Jurkat, Clone E6-1 (cell line): ENCODE measurements around the gene NTRK2.
A peak's percentile ranks its signal among the peaks of the same experiment; 100 is the strongest.
"Not testable (repeated sequence)": the region's sequence is repeated elsewhere in the genome, so short reads cannot be mapped to it uniquely, and the experiment has no call there.

ENCODE experiments used
- DNase-seq: peaks from one replicate; pipeline ENCODE4 v3.0.0-alpha.2; 2011; ENCODE audit warnings: low read depth, low spot score
- H3K4me3 ChIP-seq: 2 replicates; pipeline ENCODE4 v1.5.1; 2011; ENCODE audit warnings: mild to moderate bottlenecking, low read length, control low read depth, moderate library complexity

NTRK2 gene

GRCh38 chr9:84861455-84861854, 191.9 kb downstream of the NTRK2 start:
- no peak for DNase-seq
- H3K4me3 ChIP-seq, result no peak overlapping the region

GRCh38 chr9:84862308-84862707, 192.8 kb downstream of the NTRK2 start:
- H3K4me3 ChIP-seq, result no peak overlapping the region
- DNase-seq, result no peak

GRCh38 chr9:84862810-84863287, 193.3 kb downstream of the NTRK2 start:
- peak; percentile 41 for DNase-seq
- H3K4me3 ChIP-seq, result no peak overlapping the region

GRCh38 chr9:84863372-84863771, 193.8 kb downstream of the NTRK2 start:
- H3K4me3 ChIP-seq, result no peak overlapping the region
- no peak for DNase-seq

GRCh38 chr9:84866396-84867175, 197.1 kb downstream of the NTRK2 start:
- no peak for DNase-seq
- H3K4me3 ChIP-seq, result no peak overlapping the region

- no peak for DNase-seq
- no peak overlapping the region for H3K4me3 ChIP-seq
Observed at GRCh38 chr9:84867186-84867585, 197.7 kb downstream of the NTRK2 start.

- no peak overlapping the region for H3K4me3 ChIP-seq
- DNase-seq, result no peak
Observed at GRCh38 chr9:84869091-84869490, 199.6 kb downstream of the NTRK2 start.

GRCh38 chr9:84871983-84872382, 202.5 kb downstream of the NTRK2 start:
- no peak overlapping the region for H3K4me3 ChIP-seq
- no peak for DNase-seq

GRCh38 chr9:84874022-84874421, 204.5 kb downstream of the NTRK2 start:
- H3K4me3 ChIP-seq, result no peak overlapping the region
- no peak for DNase-seq

GRCh38 chr9:84874596-84874995, 205.1 kb downstream of the NTRK2 start:
- DNase-seq, result peak; percentile 16
- H3K4me3 ChIP-seq, result no peak overlapping the region

- DNase-seq, result no peak
- H3K4me3 ChIP-seq, result no peak overlapping the region
Observed at GRCh38 chr9:84875193-84875592, 205.7 kb downstream of the NTRK2 start.

- no peak for DNase-seq
Observed at GRCh38 chr9:84879631-84880030, 210.1 kb downstream of the NTRK2 start.

GRCh38 chr9:84880835-84881234, 211.3 kb downstream of the NTRK2 start:
- no peak for DNase-seq
- H3K4me3 ChIP-seq, result no peak overlapping the region

More at GRCh38 chr9:84879631-84880030, 210.1 kb downstream of the NTRK2 start:
- H3K4me3 ChIP-seq, result no peak overlapping the region

GRCh38 chr9:84886866-84887265, 217.3 kb downstream of the NTRK2 start:
- DNase-seq, result no peak
- no peak overlapping the region for H3K4me3 ChIP-seq

- no peak for DNase-seq
- no peak overlapping the region for H3K4me3 ChIP-seq
Observed at GRCh38 chr9:84891924-84892323, 222.4 kb downstream of the NTRK2 start.

GRCh38 chr9:84893419-84894128, 224.0 kb downstream of the NTRK2 start:
- H3K4me3 ChIP-seq, result no peak overlapping the region
- no peak for DNase-seq

- no peak for DNase-seq
- no peak overlapping the region for H3K4me3 ChIP-seq
Observed at GRCh38 chr9:84894859-84895258, 225.3 kb downstream of the NTRK2 start.

GRCh38 chr9:84897362-84898094, 228.0 kb downstream of the NTRK2 start:
- no peak overlapping the region for H3K4me3 ChIP-seq
- DNase-seq, result no peak

- DNase-seq, result no peak
- H3K4me3 ChIP-seq, result no peak overlapping the region
Observed at GRCh38 chr9:84898188-84898587, 228.7 kb downstream of the NTRK2 start.

- H3K4me3 ChIP-seq, DNase-seq: not testable (repeated sequence)
Observed at GRCh38 chr9:84898618-84899017, 229.1 kb downstream of the NTRK2 start.
